Adipocyte (in vitro differentiated cells): Measurements from ENCODE around the gene RAP1GAP.

Source experiments
- DNase-seq: peaks from one replicate; pipeline ENCODE4 v3.0.0-alpha.2; 2015; ENCODE audit warnings: low read depth
- H3K27me3 ChIP-seq: replicated peaks from 2 replicates; pipeline ENCODE4 v1.7.0; 2013; ENCODE audit warnings: mild to moderate bottlenecking, low read length, moderate library complexity; ENCODE audit not compliant: control insufficient read depth, insufficient read depth
- H3K36me3 ChIP-seq: 2 replicates; pipeline ENCODE4 v1.7.0; 2013; ENCODE audit warnings: low read length, mild to moderate bottlenecking, moderate library complexity; ENCODE audit not compliant: control insufficient read depth, insufficient read depth, severe bottlenecking
- H3K4me1 ChIP-seq: 2 replicates; pipeline ENCODE4 v1.7.0; 2013; ENCODE audit warnings: mild to moderate bottlenecking, low read length, moderate library complexity; ENCODE audit not compliant: control insufficient read depth, insufficient read depth
- H3K4me3 ChIP-seq: 2 replicates; pipeline ENCODE4 v1.7.0; 2013; ENCODE audit warnings: mild to moderate bottlenecking, low read length, moderate library complexity
- H3K9ac ChIP-seq: 2 replicates; pipeline ENCODE4 v1.7.0; 2013; ENCODE audit warnings: mild to moderate bottlenecking, low read length, moderate library complexity
- H3K9me3 ChIP-seq: 2 replicates; pipeline ENCODE4 v1.7.0; 2013; ENCODE audit warnings: mild to moderate bottlenecking, low read length, moderate library complexity; ENCODE audit not compliant: control insufficient read depth

The RAP1GAP gene

DNA sequence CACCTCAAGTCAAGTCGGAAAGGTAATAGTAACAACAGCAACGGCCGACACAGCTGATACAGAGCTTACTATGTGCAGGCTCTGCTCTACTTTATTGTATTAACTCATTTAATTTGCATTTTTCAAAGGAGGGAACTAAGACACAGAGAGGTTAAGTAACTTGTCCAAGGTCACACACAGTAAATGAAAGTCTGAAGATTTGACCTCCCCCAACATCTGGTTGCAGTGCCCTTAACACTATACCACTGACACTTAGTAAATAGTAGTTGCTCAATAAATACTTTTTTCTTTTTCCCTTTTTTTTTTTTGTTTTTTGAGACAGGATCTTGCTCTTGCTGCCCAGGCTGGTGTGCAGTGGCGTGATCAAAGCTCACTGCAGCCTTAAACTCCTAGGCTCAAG lies 39.2 kb downstream of the RAP1GAP start:
- Histone ChIP-seq H3K9ac (no peak overlapping the region), H3K4me3 (no peak overlapping the region), H3K27me3 (peaks cover 43% of the 10 kb centered on the region), H3K9me3 (no peaks in the 10 kb centered on the region), H3K36me3 (no peaks in the 10 kb centered on the region), H3K4me1 (no peaks in the 10 kb centered on the region)
- no peak for DNase-seq

DNA sequence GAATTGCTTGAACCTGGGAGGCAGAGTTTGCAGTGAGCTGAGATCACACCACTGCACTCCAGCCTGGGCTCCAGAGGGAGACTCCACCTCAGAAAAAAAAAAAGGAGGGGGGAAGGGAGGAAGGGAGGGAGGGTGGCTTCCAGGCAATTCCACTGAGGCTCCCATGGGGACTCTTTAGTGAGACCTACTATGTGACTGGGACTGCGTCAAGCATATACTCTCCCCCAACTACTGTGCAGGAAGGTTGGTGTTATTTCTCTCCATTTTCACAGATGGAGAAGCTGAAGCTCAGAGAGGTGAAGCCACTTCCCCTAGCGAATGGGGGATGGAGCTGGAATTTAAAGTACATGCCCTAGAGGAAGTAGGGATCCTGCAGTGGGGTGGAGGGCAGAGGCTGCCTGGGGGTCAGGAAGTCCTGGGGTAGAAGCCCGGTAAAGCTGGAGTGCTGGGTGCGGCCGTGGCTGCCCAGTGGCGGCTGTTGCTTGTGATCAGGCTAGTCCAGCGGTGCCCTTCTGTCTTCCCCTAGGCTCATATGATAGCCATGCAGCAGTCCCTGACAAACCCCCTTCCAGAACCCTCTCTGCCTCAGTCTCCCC lies 40.3 kb downstream of the RAP1GAP start:
- Histone ChIP-seq H3K4me3 (no peak overlapping the region), H3K4me1 (no peaks in the 10 kb centered on the region), H3K36me3 (no peaks in the 10 kb centered on the region), H3K9ac (no peak overlapping the region), H3K9me3 (no peaks in the 10 kb centered on the region), H3K27me3 (peaks cover 36% of the 10 kb centered on the region)
- no peak for DNase-seq

DNA sequence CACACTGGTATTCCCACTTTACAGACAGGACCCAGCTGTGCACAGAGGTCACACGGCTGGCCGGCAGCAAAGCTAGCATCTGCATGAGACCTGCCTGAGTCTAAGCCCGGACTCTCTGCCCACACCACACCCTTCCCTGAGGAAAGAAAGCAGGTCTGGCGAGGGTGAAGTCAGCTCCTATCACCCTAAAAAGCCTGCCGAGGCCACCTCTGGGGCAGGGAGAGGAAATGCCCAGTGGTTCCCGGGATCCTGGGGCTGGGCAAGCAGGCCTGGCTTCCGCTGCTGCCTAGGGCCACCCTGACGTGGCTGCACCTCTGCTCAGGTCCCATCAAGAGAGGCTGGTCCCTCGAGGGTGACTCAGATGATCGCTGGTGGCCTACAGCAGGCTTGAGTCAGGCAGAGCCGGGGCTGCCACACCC lies 42.2 kb downstream of the RAP1GAP start:
- no peaks in the 10 kb centered on the region for H3K4me1 ChIP-seq
- no peak overlapping the region for H3K4me3 ChIP-seq
- H3K9ac ChIP-seq: no peak overlapping the region
- no peaks in the 10 kb centered on the region for H3K9me3 ChIP-seq
- peaks cover 28% of the 10 kb centered on the region for H3K27me3 ChIP-seq
- DNase-seq: no peak
- no peaks in the 10 kb centered on the region for H3K36me3 ChIP-seq

DNA sequence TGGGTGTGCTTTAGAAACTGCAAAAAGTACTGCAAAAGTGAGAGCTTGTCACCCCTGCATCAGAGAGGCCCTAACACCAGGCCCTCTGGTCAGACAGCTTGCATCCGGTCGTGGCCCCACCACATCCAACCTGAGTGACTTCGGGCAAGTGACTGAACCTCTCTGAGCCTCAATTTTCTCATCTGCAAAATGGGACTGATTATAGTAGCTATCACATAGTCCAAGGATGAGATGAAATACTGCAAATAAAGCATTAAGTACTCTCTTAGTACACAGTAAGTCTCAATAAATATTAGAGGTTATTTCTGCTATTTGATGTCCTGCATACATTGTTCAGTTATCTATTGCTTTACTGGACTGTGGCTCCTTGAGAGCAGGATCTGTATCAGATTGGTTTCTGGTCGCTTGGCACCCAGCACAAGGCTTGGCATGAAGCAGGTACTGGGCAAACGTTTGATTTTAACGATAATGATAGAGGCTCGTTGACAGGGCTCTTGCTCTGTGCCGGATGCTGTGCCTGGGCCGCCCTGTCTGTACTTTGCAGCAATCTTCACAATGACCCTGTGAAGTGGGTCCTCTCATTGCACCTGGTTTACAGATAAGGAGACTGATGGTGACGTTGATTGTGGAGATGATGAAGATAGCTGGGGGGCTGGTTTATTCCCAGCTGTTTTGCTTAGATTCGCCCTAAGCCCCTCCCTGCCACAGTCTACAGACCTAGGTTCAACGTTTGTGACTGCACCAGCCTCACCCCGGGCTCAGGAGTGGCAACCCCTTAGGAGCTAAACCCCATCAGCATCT lies 43.6 kb downstream of the RAP1GAP start:
- H3K27me3 ChIP-seq: peaks cover 34% of the 10 kb centered on the region
- no peaks in the 10 kb centered on the region for H3K4me1 ChIP-seq
- no peak overlapping the region for H3K9ac ChIP-seq
- no peaks in the 10 kb centered on the region for H3K36me3 ChIP-seq
- no peak for DNase-seq
- H3K9me3 ChIP-seq: no peaks in the 10 kb centered on the region
- no peak overlapping the region for H3K4me3 ChIP-seq

GRCh38 chr1:21624571-21625389 lies 44.4 kb downstream of the RAP1GAP start:
- Histone ChIP-seq H3K4me3 (no peak overlapping the region), H3K27me3 (peaks cover 33% of the 10 kb centered on the region), H3K4me1 (no peaks in the 10 kb centered on the region), H3K9ac (no peak overlapping the region), H3K9me3 (no peaks in the 10 kb centered on the region), H3K36me3 (no peaks in the 10 kb centered on the region)
- DNase-seq: no peak

GRCh38 chr1:21623410-21623961 lies 45.7 kb downstream of the RAP1GAP start:
- H3K4me3 ChIP-seq: no peak overlapping the region
- H3K4me1 ChIP-seq: no peaks in the 10 kb centered on the region
- no peaks in the 10 kb centered on the region for H3K9me3 ChIP-seq
- no peak for DNase-seq
- H3K36me3 ChIP-seq: no peaks in the 10 kb centered on the region
- no peak overlapping the region for H3K9ac ChIP-seq
- H3K27me3 ChIP-seq: peaks cover 31% of the 10 kb centered on the region

- Histone ChIP-seq H3K9me3 (no peaks in the 10 kb centered on the region), H3K4me1 (no peaks in the 10 kb centered on the region), H3K36me3 (no peaks in the 10 kb centered on the region), H3K4me3 (no peak overlapping the region), H3K9ac (no peak overlapping the region), H3K27me3 (peaks cover 32% of the 10 kb centered on the region)
- peak; percentile 45 for DNase-seq
These were observed 46.5 kb downstream of the RAP1GAP start for GRCh38 chr1:21622466-21623315.

GRCh38 chr1:21621761-21622436 lies 47.3 kb downstream of the RAP1GAP start:
- no peak overlapping the region for H3K9ac ChIP-seq
- no peaks in the 10 kb centered on the region for H3K36me3 ChIP-seq
- H3K9me3 ChIP-seq: no peaks in the 10 kb centered on the region
- H3K4me1 ChIP-seq: no peaks in the 10 kb centered on the region
- H3K27me3 ChIP-seq: peaks cover 31% of the 10 kb centered on the region
- no peak for DNase-seq
- no peak overlapping the region for H3K4me3 ChIP-seq

GRCh38 chr1:21621051-21621450 lies 48.1 kb downstream of the RAP1GAP start:
- Histone ChIP-seq H3K4me3 (no peak overlapping the region), H3K9ac (no peak overlapping the region), H3K36me3 (no peaks in the 10 kb centered on the region), H3K27me3 (peaks cover 29% of the 10 kb centered on the region), H3K4me1 (no peaks in the 10 kb centered on the region), H3K9me3 (no peaks in the 10 kb centered on the region)
- no peak for DNase-seq

DNA sequence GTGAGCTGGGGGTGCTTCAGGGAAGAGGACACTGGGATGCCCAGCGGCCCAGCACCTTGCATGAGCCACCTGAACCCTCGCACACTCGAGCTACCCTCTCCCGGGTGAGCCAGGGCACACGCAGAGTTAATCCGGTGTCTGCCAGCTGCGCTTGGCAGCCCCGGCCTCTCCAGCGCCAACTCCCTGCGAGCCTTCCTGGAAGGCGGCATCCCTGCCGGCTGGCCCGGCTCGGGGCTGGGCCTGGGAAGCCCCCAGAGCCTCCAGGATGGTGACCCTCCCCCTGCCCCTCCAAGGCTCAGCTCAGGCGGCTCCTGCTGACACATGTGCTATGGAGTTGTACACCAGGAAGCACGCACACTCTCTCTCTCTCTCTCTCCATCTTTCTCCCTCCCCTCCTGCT lies 48.7 kb downstream of the RAP1GAP start:
- peaks cover 29% of the 10 kb centered on the region for H3K27me3 ChIP-seq
- no peak for DNase-seq
- no peak overlapping the region for H3K9ac ChIP-seq
- H3K9me3 ChIP-seq: no peaks in the 10 kb centered on the region
- no peak overlapping the region for H3K4me3 ChIP-seq
- H3K36me3 ChIP-seq: no peaks in the 10 kb centered on the region
- H3K4me1 ChIP-seq: no peaks in the 10 kb centered on the region
